Activated CD8-positive, alpha-beta memory T cell treated with anti-CD3 and anti-CD28 coated beads for 36 hours (primary cell): ENCODE data around the gene VKORC1. TPM values are rescaled to one million over a fixed set of nuclear protein-coding genes. Genes with fewer than 3 reads are reported as not detected.

ENCODE experiments used
- CTCF ChIA-PET: fragments of 350-600 bp; sonication (Branson Sonifier 250); formaldehyde crosslinking; loops from one replicate; lab custom pipeline; 2021; ENCODE audit warnings: antibody characterized with exemption; lab: Charles Lee
- POLR2A ChIA-PET: fragments of 350-600 bp; sonication (Branson Sonifier 250); formaldehyde crosslinking; loops from one replicate; lab custom pipeline; 2021; ENCODE audit warnings: antibody characterized with exemption; lab: Charles Lee
- total RNA-seq, 2 experiments: library from RNA; stranded (reverse); gene quantifications; one replicate each; pipeline ENCODE4 v1.2.3, GENCODE V29; 2021

VKORC1 gene
- 10 to 100 TPM; 72.7 to 81.6 TPM for total RNA-seq

DNA sequence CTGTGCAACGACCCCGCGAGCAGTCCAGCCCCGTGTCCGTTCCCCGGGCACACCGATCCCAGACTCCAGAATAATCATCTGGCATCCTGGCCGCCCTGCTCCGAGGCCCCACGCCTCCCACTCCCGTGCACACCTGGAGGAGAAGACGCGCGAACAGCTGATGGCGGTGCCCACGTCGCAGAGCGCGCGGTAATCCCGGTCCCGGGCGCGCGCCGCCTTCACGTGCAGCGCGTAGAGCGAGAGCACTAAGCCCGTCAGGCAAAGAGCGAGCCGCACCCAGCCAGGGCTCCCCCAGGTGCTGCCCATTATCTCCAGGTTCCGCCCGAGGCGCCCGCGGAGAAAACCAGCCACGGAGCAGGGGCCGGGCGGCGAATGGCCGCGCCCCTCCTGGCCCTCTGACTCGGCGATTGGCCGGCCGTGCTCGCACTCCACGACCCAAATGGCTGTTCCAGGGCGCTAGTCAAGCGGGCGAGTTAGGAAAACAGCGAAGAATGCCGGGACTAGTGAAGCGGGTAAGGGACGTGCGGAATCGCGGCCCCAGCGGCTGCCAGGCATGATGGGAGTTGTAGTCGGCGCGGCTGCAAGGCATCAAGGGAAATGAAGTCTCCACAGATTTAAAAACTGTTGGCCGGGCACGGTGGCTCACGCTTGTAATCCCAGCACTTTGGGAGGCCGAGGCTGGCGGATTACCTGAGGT, at the start of gene VKORC1:
Gene VKORC1 (minus strand): TSS at position 374 of the 697 bp plus-strand sequence. CDS start 68 bp downstream, at position 306.
- ChIA-PET CTCF (interaction anchor here (1.0 to 2.8 kb wide), 4 partner anchors 15 to 141 kb away, joined by 3 to 9 read pairs (median 4); partner anchors contain the start of genes ZNF646 and ZNF668), POLR2A (interaction anchor here (0.6 to 1.0 kb wide), 4 partner anchors 20 to 109 kb away, joined by 3 read pairs; partner anchors contain the start of genes FUS and HSD3B7)

DNA sequence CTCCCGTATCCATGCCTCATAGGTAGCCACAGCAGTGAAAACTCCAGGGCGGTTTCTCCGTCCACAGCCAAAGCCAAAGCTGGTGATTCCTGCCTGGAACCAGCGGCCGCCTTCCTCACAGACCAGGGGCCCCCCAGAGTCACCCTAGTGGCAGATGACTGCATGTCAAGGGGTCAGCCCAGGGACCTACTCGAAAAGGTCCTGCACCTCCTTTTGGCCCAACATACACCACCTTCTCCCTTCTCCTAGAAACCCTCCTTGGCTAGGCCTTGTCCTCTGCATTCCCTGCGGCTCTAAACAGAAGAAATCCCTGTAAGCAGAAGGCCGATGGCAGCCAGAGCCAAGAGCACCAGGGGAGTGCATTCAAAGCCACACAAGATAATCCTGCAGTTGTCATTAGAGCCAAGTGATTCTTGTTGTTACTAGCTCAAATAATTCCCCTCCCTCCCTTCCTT, 49.1 kb upstream of the VKORC1 start:
- ChIA-PET CTCF (interaction anchor here (0.9 to 3.3 kb wide), 3 partner anchors 36 to 293 kb away, joined by 3 to 14 read pairs (median 3); partner anchors contain the start of gene FUS), POLR2A (interaction anchor here (2.6 to 2.9 kb wide), 2 partner anchors 26 to 36 kb away, joined by 22 to 27 read pairs; partner anchors contain the start of genes FUS and KAT8)

- ChIA-PET CTCF (interaction anchor here (0.6 to 3.3 kb wide), 26 partner anchors 8 to 536 kb away, joined by 3 to 18 read pairs (median 6); partner anchors contain the start of genes FUS, HSD3B7, KAT8 and PYCARD), POLR2A (interaction anchor here (0.6 to 2.9 kb wide), 7 partner anchors 25 to 318 kb away, joined by 3 to 27 read pairs (median 6); partner anchors contain the start of genes FUS, KAT8, ZNF646 and ZNF668)
Observed at GRCh38 chr16:31143011-31143693, 48.6 kb upstream of the VKORC1 start.

- ChIA-PET CTCF (interaction anchor here (0.6 to 3.3 kb wide), 33 partner anchors 9 to 536 kb away, joined by 3 to 18 read pairs (median 4); partner anchors contain the start of genes FUS, HSD3B7, KAT8 and PYCARD), POLR2A (interaction anchor here (0.5 to 2.9 kb wide), 13 partner anchors 22 to 318 kb away, joined by 3 to 27 read pairs (median 4); partner anchors contain the start of genes FUS, KAT8, ZNF646 and ZNF668)
Observed at GRCh38 chr16:31142109-31143010, 47.8 kb upstream of the VKORC1 start.

DNA sequence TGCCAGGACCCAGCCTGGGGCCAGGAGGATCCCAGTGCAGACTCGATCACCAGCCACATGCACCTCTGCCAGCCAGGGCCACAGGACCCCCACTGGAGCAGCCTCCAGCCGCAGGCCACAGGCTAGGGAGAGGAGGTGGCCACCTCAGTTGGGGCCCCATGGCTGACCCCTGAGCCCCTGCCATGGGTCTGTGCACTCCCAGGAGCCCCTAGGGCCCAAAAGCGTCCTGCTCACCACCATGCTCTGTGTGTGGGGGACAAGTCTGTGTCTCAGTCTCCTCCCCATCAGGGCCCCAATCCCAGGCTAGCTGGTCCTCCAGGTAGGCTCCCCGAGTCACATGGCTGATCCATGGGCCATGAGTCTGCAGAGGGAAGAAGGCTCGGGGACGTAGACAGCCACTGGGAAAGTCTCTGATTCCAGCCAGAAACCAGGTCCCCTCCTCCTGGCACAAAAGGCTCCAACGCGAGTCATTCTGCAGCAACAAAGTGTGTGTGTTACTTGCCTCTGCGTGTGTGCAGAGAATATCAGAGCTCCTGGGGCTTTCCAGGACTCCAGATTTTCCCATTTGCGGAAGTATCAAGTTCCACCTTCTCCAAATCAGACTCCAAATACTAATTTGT, 47.0 kb upstream of the VKORC1 start:
- CTCF ChIA-PET: interaction anchor here (0.7 to 3.3 kb wide), 28 partner anchors 8 to 319 kb away, joined by 3 to 18 read pairs (median 5); partner anchors contain the start of genes FUS, HSD3B7, KAT8 and PYCARD
- POLR2A ChIA-PET: interaction anchor here (0.6 to 2.9 kb wide), 10 partner anchors 21 to 319 kb away, joined by 3 to 27 read pairs (median 5); partner anchors contain the start of genes FUS, KAT8, ZNF646 and ZNF668

DNA sequence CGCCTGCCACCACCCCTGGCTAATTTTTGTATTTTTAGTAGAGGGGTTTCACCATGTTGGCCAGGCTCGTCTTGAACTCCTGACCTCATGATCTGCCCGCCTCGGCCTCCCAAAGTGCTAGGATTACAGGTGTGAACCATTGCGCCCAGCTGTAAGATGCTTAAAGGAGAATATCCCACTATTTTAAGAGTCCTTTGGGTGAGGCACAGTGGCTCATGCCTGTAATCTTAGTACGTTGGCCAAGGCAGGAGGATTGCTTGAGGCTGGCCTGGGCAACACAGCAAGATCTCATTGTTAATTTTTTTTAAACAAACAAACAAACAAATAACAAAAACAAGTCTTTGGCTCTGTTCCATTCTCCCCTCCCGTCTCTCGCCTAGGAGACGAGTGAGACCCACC, 46.5 kb upstream of the VKORC1 start:
- POLR2A ChIA-PET: interaction anchor here (2.6 kb wide), 1 partner anchor 39 kb away, joined by 22 read pairs; the partner anchor contains the start of gene FUS
- CTCF ChIA-PET: interaction anchor here (1.8 to 3.3 kb wide), 3 partner anchors 20 to 39 kb away, joined by 8 to 18 read pairs (median 14); partner anchors contain the start of genes FUS and KAT8

GRCh38 chr16:31138621-31139578, 44.3 kb upstream of the VKORC1 start:
- CTCF ChIA-PET: interaction anchor here (0.6 to 0.7 kb wide), 3 partner anchors 49 to 702 kb away, joined by 3 to 4 read pairs (median 3); no protein-coding TSS in a partner anchor

DNA sequence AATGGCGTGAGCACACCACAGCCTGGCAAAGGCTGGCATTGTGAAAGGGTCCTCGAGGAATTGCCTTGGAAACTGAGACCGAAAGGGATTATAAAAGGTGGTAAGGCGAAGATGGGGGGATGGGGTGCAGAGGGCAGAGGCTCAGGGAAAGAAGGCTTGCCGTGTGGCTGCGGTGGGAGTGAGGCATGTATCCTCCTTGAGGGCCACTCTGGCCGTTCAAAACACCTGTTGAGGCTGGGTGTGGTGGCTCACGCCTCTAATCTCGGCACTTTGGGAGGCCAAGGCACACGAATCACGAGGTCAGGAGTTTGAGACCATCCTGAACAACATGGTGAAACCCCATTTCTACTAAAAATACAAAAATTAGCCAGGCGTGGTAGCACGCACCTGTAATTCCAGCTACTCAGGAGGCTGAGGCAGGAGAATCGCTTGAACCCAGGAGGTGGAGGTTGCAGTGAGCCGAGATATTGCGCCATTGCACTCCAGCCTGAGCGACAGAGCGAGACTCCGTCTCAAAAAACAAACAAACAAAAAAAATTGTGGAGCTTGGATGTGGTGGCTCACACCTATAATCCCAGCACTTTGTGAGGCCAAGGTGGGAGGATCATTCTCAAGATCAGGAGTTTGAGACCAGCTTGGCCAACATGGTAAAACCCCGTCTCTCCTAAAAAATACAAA, 42.4 kb upstream of the VKORC1 start:
- ChIA-PET POLR2A (interaction anchor here (0.5 kb wide), 1 partner anchor 78 kb away, joined by 5 read pairs; no protein-coding TSS in a partner anchor), CTCF (interaction anchor here (2.3 kb wide), 1 partner anchor 11 kb away, joined by 4 read pairs; no protein-coding TSS in a partner anchor)

More at GRCh38 chr16:31138621-31139578, 44.3 kb upstream of the VKORC1 start:
- POLR2A ChIA-PET: no interaction called here

DNA sequence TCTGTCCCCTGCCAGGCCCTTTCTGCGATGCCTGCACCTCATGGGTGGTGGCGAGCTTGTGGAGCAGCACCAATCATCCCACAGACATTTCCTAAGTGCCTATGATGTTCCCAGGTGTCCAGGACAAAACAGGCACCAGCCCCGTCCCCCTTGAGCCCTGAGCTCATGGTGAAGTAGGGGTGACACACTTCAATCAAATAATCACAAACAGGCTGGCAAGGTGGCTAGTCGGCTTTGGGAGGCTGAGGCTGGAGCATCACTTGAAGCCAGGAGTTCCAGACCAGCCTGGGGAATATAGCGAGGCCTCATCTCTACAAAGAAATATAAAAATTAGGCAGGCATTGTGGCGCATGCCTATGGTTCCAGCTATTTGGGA, 41.7 kb upstream of the VKORC1 start:
- CTCF ChIA-PET: interaction anchor here (0.6 to 2.3 kb wide), 2 partner anchors 10 to 80 kb away, joined by 4 read pairs; no protein-coding TSS in a partner anchor
- POLR2A ChIA-PET: no interaction called here

DNA sequence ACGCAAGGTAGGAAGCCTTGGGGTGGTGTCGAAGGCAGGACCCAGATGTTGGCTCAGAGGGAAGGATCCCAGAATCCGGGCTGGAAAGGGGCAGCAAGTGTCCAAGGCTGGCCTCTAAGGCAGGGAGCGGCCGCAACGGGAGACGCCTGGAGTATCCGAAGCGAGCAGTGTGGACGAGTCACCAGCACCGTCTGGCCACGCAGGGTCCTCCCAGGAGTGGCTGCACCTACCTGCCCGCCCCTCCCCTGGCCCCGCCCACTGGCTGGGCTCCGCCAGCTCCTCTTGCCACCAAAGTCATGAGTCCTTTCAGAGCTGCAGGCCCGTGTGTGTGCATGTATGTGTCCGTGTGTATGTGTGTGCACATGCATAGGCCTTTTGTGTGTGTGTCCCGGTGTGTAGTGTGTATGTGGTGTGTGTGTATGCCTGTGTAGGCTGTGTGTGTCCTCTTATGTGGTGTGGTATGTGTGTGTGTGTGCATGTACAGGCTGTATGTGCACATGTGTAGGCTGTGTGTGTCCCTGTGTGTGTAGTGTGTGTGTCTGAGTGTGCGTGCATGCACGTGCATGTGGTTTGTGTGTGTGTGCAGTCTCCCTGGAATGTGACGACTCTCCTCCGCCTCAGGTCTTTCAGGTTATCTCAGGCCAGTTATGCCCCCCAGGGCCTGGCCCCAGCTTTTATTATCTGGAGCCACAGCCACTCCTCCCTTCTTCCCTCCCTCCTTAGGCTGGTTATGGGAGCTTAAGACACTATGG, 41.1 kb upstream of the VKORC1 start, which contains the start of gene PRSS8:
Gene PRSS8 (minus strand): TSS at position 193 of the 752 bp plus-strand sequence. CDS start 229 bp downstream, outside the sequence.
- ChIA-PET CTCF (interaction anchor here (0.6 kb wide), 1 partner anchor 79 kb away, joined by 4 read pairs; no protein-coding TSS in a partner anchor), POLR2A (no interaction called here)

DNA sequence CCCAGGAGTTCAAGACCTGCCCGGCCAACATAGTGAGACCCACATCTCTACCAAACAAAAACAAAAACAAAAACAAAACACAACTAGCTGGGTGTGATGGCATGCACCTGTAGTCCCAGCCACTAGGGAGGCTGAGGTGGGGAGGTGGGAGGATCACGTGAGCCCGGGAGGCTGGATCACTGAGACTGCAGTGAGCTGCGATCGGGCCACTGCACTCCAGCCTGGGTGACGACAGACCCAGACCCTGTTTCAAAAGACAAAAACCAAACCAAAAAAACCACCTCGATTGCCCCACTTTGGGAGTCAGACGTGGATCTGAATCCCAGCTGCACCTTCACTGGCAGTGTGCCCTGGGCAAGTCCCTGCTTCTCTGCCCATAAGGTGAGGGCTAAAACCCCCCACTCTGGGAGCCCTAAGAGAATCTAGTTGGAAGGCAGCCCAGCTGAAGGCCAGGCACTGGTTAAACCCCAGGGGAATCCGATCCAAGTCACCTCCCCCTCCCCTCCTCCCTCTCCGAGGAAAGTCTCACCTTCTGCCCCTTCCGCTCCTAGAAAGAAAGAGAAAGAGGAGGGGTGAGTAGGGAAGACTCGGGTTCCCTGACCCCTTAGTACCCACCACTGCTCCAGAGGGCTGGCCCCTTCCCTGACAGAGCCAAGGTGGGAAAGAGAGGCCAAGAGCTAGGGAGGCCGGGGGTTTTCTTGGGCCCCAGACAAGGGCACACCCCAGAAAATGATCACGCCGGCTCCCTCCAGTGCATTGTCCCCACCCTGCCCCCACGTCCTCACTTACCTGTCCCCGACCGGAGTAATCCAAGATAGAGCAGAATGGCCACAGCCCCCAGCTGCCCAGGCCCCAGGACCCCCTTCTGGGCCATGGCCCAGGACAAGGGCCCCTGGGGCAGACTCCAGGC, 40.3 kb upstream of the VKORC1 start:
- CTCF ChIA-PET: no interaction called here
- POLR2A ChIA-PET: no interaction called here

DNA sequence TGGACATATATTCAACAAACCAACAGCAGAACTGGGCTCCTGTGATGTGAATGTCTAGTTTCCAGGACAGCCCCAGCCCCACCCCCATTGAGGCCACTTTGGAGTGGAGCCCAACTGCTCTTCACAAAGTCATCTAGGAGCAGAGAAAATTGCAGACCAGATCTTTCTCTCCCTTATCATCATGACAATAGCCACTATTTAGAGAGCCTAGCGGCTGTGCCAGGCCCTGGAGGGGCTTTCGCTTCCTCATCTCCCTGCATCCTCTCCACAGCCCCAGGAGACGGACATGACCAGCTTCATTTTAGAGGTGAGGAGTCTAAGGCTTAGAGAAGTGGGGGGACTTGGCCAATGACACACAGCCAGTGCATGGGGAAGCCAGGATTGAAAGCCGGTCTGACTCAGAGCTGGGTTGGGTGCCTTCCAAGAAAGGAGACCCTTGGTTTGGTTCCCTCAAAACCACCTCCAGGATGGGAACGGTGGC, 39.5 kb upstream of the VKORC1 start:
- ChIA-PET CTCF (no interaction called here), POLR2A (no interaction called here)

DNA sequence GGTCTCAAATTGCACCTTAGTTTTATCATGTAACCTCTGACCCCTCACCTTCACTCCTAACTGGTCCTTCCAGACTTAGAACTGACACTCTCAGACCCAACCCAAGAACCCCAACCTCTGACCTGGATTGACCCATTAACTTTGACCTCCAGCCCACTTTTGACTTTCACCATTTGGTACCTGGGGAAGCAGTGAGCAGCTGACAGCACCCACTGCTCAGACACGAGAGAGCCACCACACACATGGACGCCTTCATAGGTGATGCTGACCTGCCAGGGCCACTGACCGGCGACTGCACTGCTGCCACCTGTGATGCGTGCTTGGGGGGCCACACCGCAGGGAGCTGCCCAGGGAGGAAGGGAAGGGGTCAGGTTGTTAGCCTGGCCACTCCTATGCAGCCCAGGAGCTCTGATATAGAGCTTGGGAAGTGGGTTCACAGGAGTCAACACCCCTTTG, 38.5 kb upstream of the VKORC1 start:
- POLR2A ChIA-PET: no interaction called here
- CTCF ChIA-PET: interaction anchor here (1.4 kb wide), 1 partner anchor 9 kb away, joined by 4 read pairs; no protein-coding TSS in a partner anchor
